PC-3 (cell line): ENCODE measurements around the gene GCLC. TPM values are rescaled to one million over a fixed set of nuclear protein-coding genes. Genes with fewer than 3 reads are reported as not detected.

Experiments used
- ATAC-seq: fragments of 200-7000 bp; cut with Tn5 transposase; 2 replicates; pipeline ENCODE4 v1.9.1; 2020; ENCODE audit warnings: mild to moderate bottlenecking, moderate library complexity
- Bru-seq: library from RNA; stranded (reverse); fragments of 400-500 nt; gene quantifications from one replicate; lab custom pipeline; 2021; lab: Mats Ljungman, UMichigan
- BruChase-seq, 2 experiments: library from RNA; stranded (reverse); fragments of 400-500 nt; gene quantifications; one replicate each; lab custom pipeline; 2021; lab: Mats Ljungman, UMichigan
- BruUV-seq: library from RNA; stranded (reverse); fragments of 400-500 nt; replicated peaks from 2 replicates; lab custom pipeline; 2021; lab: Mats Ljungman, UMichigan
- CTCF ChIA-PET: fragments of 300-600 bp; sonication (Branson Sonifier 250); formaldehyde crosslinking; loops from one replicate; lab custom pipeline; 2022; ENCODE audit warnings: antibody characterized with exemption; lab: Charles Lee
- POLR2A ChIA-PET: fragments of 300-600 bp; sonication (Branson Sonifier 250); formaldehyde crosslinking; loops from one replicate; lab custom pipeline; 2022; ENCODE audit warnings: antibody characterized with exemption; ENCODE audit not compliant: unreplicated experiment; lab: Charles Lee
- DNase-seq: peaks from one replicate; pipeline ENCODE4 v3.0.0-alpha.2; 2015
- H2AFZ ChIP-seq: fragments of 300-600 bp; sonication (generic); 2 replicates; pipeline ENCODE4 v1.6.0; 2016; ENCODE audit warnings: antibody characterized with exemption, low read length
- H3F3A ChIP-seq: fragments of 300-600 bp; sonication (generic); one replicate; pipeline ENCODE4 v1.6.0; 2017; ENCODE audit warnings: antibody characterized with exemption, low read length, control low read depth, mild to moderate bottlenecking; ENCODE audit not compliant: unreplicated experiment
- H3K27ac ChIP-seq: fragments of 300-600 bp; sonication (generic); 2 replicates; pipeline ENCODE4 v1.5.1; 2016; ENCODE audit warnings: mild to moderate bottlenecking, low read length
- H3K27me3 ChIP-seq: fragments of 300-600 bp; sonication (generic); 2 replicates; pipeline ENCODE4 v1.6.1; 2016; ENCODE audit warnings: low read length, mixed read lengths
- H3K36me3 ChIP-seq: fragments of 300-600 bp; sonication (generic); 2 replicates; pipeline ENCODE4 v1.6.1; 2016; ENCODE audit warnings: low read depth, mixed run types, low read length, mixed read lengths
- H3K4me1 ChIP-seq: fragments of 300-600 bp; sonication (generic); 2 replicates; pipeline ENCODE4 v1.5.1; 2016; ENCODE audit warnings: low read length; ENCODE audit not compliant: insufficient read depth
- H3K4me2 ChIP-seq: fragments of 300-600 bp; sonication (generic); 2 replicates; pipeline ENCODE4 v1.6.0; 2016; ENCODE audit warnings: low read length
- H3K4me3 ChIP-seq: fragments of 300-600 bp; sonication (generic); 2 replicates; pipeline ENCODE4 v1.5.1; 2016; ENCODE audit warnings: mild to moderate bottlenecking, low read length, mixed read lengths
- H3K79me2 ChIP-seq: fragments of 300-600 bp; sonication (generic); 2 replicates; pipeline ENCODE4 v1.6.1; 2017; ENCODE audit warnings: low read length, mixed read lengths
- H3K9ac ChIP-seq: fragments of 300-600 bp; sonication (generic); 2 replicates; pipeline ENCODE4 v1.6.0; 2016; ENCODE audit warnings: mild to moderate bottlenecking, low read length
- H3K9me2 ChIP-seq: fragments of 300-600 bp; sonication (generic); replicated peaks from 2 replicates; pipeline ENCODE4 v1.6.1; 2016; ENCODE audit warnings: mixed run types, low read length, mixed read lengths
- H3K9me3 ChIP-seq: fragments of 300-600 bp; sonication (generic); 2 replicates; pipeline ENCODE4 v1.6.1; 2016; ENCODE audit warnings: low read length, mixed read lengths
- H4K20me1 ChIP-seq: fragments of 300-600 bp; sonication (generic); 2 replicates; pipeline ENCODE4 v1.6.1; 2016; ENCODE audit warnings: low read length, mixed read lengths
- EZH2 ChIP-seq: fragments of 300-600 bp; sonication (generic); IDR thresholded peaks from one replicate; pipeline ENCODE4 v1.6.1; 2017; ENCODE audit warnings: antibody characterized with exemption, mild to moderate bottlenecking, low read length; ENCODE audit not compliant: unreplicated experiment
- EZH2phosphoT487 ChIP-seq: fragments of 300-600 bp; sonication (generic); IDR thresholded peaks from 2 replicates; pipeline ENCODE4 v1.6.1; 2018; ENCODE audit warnings: mild to moderate bottlenecking, antibody characterized with exemption, low read length, borderline replicate concordance
- intact Hi-C: fragments of 100-400 bp; cut with micrococcal nuclease; formaldehyde crosslinking; loops from 2 replicates; pipeline ENCODE4 v1.9.0; 2023
- long read RNA-seq: library from polyadenylated mRNA; unstranded; transcript quantifications from one replicate; pipeline ENCODE4 v2.0.0, GENCODE V29; 2021; ENCODE audit not compliant: unreplicated experiment
- total RNA-seq: library from RNA; depleted of rRNA; stranded (reverse); fragments of >200 nt; gene quantifications from 2 replicates; pipeline ENCODE4 v1.2.3, GENCODE V29; 2014; rRNA removed
- TF ChIP-seq, protein P1 (sequence below): fragments of 300-600 bp; sonication (generic); conservative IDR thresholded peaks from 2 replicates; pipeline ENCODE4 v1.5.1; 2017; ENCODE audit warnings: antibody characterized with exemption, low read depth, mild to moderate bottlenecking, low read length

Gene GCLC
- total RNA-seq: 50.1 and 54.7 TPM in 2 replicates
- percentile 95 among the genes with signal in this experiment for Bru-seq, nascent RNA
- percentile 89 among the genes with signal in this experiment for BruChase-seq, experiment 1, labeled RNA remaining after a 6-hour chase
- percentile 87 among the genes with signal in this experiment for BruChase-seq, experiment 2, labeled RNA remaining after a 2-hour chase
- long read RNA-seq, transcript GCLC-215 (16 exons, 3,785 nt): major isoform, 95 of 135 reads
- long read RNA-seq, partial matches to known transcripts: 31 of 135 reads
- long read RNA-seq, other reads (novel, unspliced or antisense): 7 of 135 reads

DNA sequence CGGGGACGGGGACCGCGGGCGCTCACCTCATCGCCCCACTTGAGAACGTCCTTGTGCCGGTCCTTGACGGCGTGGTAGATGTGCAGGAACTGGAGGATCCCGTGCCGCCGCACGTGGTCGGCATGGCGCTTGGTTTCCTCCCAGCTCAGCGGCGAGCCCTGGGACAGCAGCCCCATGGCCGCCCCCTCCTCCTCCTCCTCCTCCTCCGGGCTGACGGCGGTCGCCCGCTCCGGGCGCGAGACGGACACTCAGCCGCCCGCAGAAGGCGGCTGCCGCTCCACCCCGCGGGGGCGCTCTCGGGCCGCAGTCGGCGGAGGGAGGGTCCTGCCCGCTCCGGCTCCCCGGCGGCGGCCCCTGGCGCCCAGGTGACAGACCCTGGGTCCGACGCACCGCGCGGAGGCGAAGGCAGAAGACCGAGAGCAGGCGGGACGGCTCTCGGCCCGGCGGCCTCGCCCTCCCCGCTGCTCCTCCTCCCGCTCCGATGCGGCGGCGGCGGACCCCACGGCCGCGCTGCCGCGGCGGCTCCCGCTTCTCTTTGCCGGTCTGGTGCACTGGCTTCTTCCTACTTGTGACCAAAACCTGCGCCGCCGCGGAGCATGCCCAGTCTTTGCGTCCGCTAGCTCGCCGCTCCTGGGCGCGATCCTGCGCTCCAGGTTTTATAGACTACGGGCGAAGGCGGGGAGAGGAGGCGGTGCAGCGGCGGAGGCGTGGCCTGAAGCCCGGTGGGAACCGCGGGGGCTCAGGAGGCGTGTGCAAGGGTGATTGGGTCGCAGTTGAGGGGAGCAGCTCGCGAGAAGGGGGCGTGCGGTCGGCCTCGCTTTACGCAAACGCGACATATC, at the start of gene GCLC:
GCLC (minus strand) TSS at position 632 of the 839 bp plus-strand sequence; CDS start at position 176, 456 bp downstream.
- intact Hi-C loops: loop anchor here (1.0 to 10.0 kb wide), 4 partner anchors 51 to 432 kb away; partner anchors contain the start of gene LRRC1

DNA sequence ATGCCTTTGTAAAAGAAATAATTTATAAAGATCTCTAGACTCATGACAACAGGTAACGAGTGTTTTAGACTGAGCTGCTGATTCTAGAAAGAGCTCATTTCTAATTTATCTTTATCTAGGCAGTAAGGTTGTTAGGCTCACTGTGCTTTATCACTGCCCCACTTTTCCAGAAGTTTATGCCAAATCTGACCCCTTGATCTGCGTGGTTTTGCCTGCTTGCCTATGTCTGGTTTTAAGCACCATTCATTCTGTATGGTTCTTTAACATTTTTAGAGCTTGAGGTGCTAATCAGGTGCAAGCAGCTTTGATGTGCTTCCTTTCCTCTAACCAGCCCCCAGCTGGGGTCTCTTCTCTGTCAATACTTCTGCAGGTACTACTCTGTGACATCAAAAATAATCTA, 49.7 kb upstream of the GCLC start:
- BruUV-seq: no TSS peak
- Histone ChIP-seq H3K9me3 (no peaks in the 10 kb centered on the region), H3K4me3 (no peak overlapping the region), H2AFZ (no peak overlapping the region), H3K27me3 (no peaks in the 10 kb centered on the region), H3K4me2 (no peak overlapping the region), H3K79me2 (no peaks in the 10 kb centered on the region), H3K9me2 (no peaks in the 10 kb centered on the region), H3K9ac (no peak overlapping the region), H3K36me3 (no peaks in the 10 kb centered on the region), H4K20me1 (no peaks in the 10 kb centered on the region), H3K27ac (no peak overlapping the region), H3K4me1 (peaks cover 12% of the 10 kb centered on the region), H3F3A (no peaks in the 10 kb centered on the region)
- CTCF ChIA-PET: no interaction called here
- POLR2A ChIA-PET: no interaction called here
- no peak for TF ChIP-seq EZH2
- TF ChIP-seq, protein P1, sequence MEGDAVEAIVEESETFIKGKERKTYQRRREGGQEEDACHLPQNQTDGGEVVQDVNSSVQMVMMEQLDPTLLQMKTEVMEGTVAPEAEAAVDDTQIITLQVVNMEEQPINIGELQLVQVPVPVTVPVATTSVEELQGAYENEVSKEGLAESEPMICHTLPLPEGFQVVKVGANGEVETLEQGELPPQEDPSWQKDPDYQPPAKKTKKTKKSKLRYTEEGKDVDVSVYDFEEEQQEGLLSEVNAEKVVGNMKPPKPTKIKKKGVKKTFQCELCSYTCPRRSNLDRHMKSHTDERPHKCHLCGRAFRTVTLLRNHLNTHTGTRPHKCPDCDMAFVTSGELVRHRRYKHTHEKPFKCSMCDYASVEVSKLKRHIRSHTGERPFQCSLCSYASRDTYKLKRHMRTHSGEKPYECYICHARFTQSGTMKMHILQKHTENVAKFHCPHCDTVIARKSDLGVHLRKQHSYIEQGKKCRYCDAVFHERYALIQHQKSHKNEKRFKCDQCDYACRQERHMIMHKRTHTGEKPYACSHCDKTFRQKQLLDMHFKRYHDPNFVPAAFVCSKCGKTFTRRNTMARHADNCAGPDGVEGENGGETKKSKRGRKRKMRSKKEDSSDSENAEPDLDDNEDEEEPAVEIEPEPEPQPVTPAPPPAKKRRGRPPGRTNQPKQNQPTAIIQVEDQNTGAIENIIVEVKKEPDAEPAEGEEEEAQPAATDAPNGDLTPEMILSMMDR: no peak
- no peak for TF ChIP-seq EZH2phosphoT487
- DNase-seq (no peak), ATAC-seq (no peak)
- intact Hi-C loops: no loop called here

More for the DNA sequence above, at the start of gene GCLC:
- no peaks in the 10 kb centered on the region for H3F3A ChIP-seq
- peak; percentile 96 for DNase-seq
- peak within 1 kb of the TSS; percentile 56 for H3K27ac ChIP-seq
- ATAC-seq: peak; percentile 55
- peak within 1 kb of the TSS; percentile 75 for H3K9ac ChIP-seq
- peak within 1 kb of the TSS; percentile 91 for H2AFZ ChIP-seq
- H3K9me3 ChIP-seq: no peaks in the 10 kb centered on the region
- POLR2A ChIA-PET: interaction anchor here (0.6 to 0.7 kb wide), 3 partner anchors 71 to 112 kb away, joined by 3 to 4 read pairs (median 3); no protein-coding TSS in a partner anchor
- H4K20me1 ChIP-seq: peaks cover 21% of the 10 kb centered on the region
- no peaks in the 10 kb centered on the region for H3K27me3 ChIP-seq
- CTCF ChIA-PET: interaction anchor here (0.6 to 1.7 kb wide), 5 partner anchors 51 to 108 kb away, joined by 3 to 11 read pairs (median 5); no protein-coding TSS in a partner anchor
- peak within 1 kb of the TSS; percentile 88 for H3K4me2 ChIP-seq
- no peaks in the 10 kb centered on the region for H3K9me2 ChIP-seq
- H3K36me3 ChIP-seq: peaks cover 2% of the 10 kb centered on the region; the same call in 1 of the 2 replicates
- no TSS peak for BruUV-seq
- peaks cover 48% of the 10 kb centered on the region for H3K79me2 ChIP-seq
- TF ChIP-seq, protein P1: peak; percentile 65
- TF ChIP-seq EZH2: no peak
- H3K4me1 ChIP-seq: peaks cover 42% of the 10 kb centered on the region
- H3K4me3 ChIP-seq: peak within 1 kb of the TSS; percentile 92
